Measurements from ENCODE around the gene PDSS2. TPM values are rescaled to one million over a fixed set of nuclear protein-coding genes. Genes with fewer than 3 reads are reported as not detected.
A peak's percentile ranks its signal among the peaks of the same experiment; 100 is the strongest.
"Not testable (repeated sequence)": the region's sequence is repeated elsewhere in the genome, so short reads cannot be mapped to it uniquely, and the experiment has no call there.

Gene PDSS2
- total RNA-seq, 1 donor from 2014 or later, result 10.1 TPM

- no peak for TF ChIP-seq CTCF (IDR thresholded peaks at IDR 0.05)
- no peak for DNase-seq (ENCODE audit: low spot score)
- Mint-ChIP-seq H3K27ac (ENCODE audit: unreplicated experiment) (no peak overlapping the region), H3K4me3 (ENCODE audit: unreplicated experiment) (no peak overlapping the region), H3K36me3 (ENCODE audit: low read depth) (no peaks in the 10 kb centered on the region), H3K9me3 (ENCODE audit: low read depth) (no peaks in the 10 kb centered on the region), H3K27me3 (ENCODE audit: low read depth) (no peaks in the 10 kb centered on the region), H3K4me1 (ENCODE audit: low read depth) (no peaks in the 10 kb centered on the region)
Measured at GRCh38 chr6:107144666-107145065, 314.7 kb downstream of the PDSS2 start.

GRCh38 chr6:107144014-107144413 is 315.4 kb downstream of the PDSS2 start:
- no peak for TF ChIP-seq CTCF (IDR thresholded peaks at IDR 0.05)
- Mint-ChIP-seq H3K9me3 (ENCODE audit: low read depth) (no peaks in the 10 kb centered on the region), H3K27ac (ENCODE audit: unreplicated experiment) (no peak overlapping the region), H3K27me3 (ENCODE audit: low read depth) (no peaks in the 10 kb centered on the region), H3K4me1 (ENCODE audit: low read depth) (no peaks in the 10 kb centered on the region), H3K4me3 (ENCODE audit: unreplicated experiment) (no peak overlapping the region), H3K36me3 (ENCODE audit: low read depth) (no peaks in the 10 kb centered on the region)
- DNase-seq (ENCODE audit: low spot score), result no peak

- TF ChIP-seq CTCF (IDR thresholded peaks at IDR 0.05), result no peak
- Mint-ChIP-seq H3K27me3 (ENCODE audit: low read depth) (no peaks in the 10 kb centered on the region), H3K27ac (ENCODE audit: unreplicated experiment) (no peak overlapping the region), H3K4me3 (ENCODE audit: unreplicated experiment) (no peak overlapping the region), H3K4me1 (ENCODE audit: low read depth) (no peaks in the 10 kb centered on the region), H3K9me3 (ENCODE audit: low read depth) (no peaks in the 10 kb centered on the region), H3K36me3 (ENCODE audit: low read depth) (no peaks in the 10 kb centered on the region)
- DNase-seq (ENCODE audit: low spot score), result no peak
Measured at GRCh38 chr6:107140581-107140980, 318.8 kb downstream of the PDSS2 start.

- not testable (repeated sequence) for H3K4me1 Mint-ChIP-seq (ENCODE audit: low read depth); H3K4me3 Mint-ChIP-seq (ENCODE audit: unreplicated experiment); DNase-seq (ENCODE audit: low spot score); H3K9me3 Mint-ChIP-seq (ENCODE audit: low read depth); H3K27me3 Mint-ChIP-seq (ENCODE audit: low read depth); H3K36me3 Mint-ChIP-seq (ENCODE audit: low read depth); H3K27ac Mint-ChIP-seq (ENCODE audit: unreplicated experiment)
Measured at GRCh38 chr6:107136324-107136723, 323.0 kb downstream of the PDSS2 start.

GRCh38 chr6:107135048-107135680 is 324.2 kb downstream of the PDSS2 start:
- not testable (repeated sequence) for H3K27me3 Mint-ChIP-seq (ENCODE audit: low read depth); H3K4me1 Mint-ChIP-seq (ENCODE audit: low read depth); H3K27ac Mint-ChIP-seq (ENCODE audit: unreplicated experiment); H3K9me3 Mint-ChIP-seq (ENCODE audit: low read depth); H3K36me3 Mint-ChIP-seq (ENCODE audit: low read depth); DNase-seq (ENCODE audit: low spot score); H3K4me3 Mint-ChIP-seq (ENCODE audit: unreplicated experiment)

- no peaks in the 10 kb centered on the region for H3K36me3 Mint-ChIP-seq (ENCODE audit: low read depth)
- peak; percentile 85 for TF ChIP-seq CTCF (IDR thresholded peaks at IDR 0.05)
- H3K4me3 Mint-ChIP-seq (ENCODE audit: unreplicated experiment), result no peak overlapping the region
- no peaks in the 10 kb centered on the region for H3K27me3 Mint-ChIP-seq (ENCODE audit: low read depth)
- no peak overlapping the region for H3K27ac Mint-ChIP-seq (ENCODE audit: unreplicated experiment)
- DNase-seq (ENCODE audit: low spot score), result no peak
- H3K9me3 Mint-ChIP-seq (ENCODE audit: low read depth), result no peaks in the 10 kb centered on the region
- H3K4me1 Mint-ChIP-seq (ENCODE audit: low read depth), result peaks cover 9% of the 10 kb centered on the region
Measured at GRCh38 chr6:107132330-107132954, 326.9 kb downstream of the PDSS2 start.

Data from chondrocyte (in vitro differentiated cells).